Activated CD4-positive, CD25-positive, alpha-beta regulatory T cell treated with anti-CD3 and anti-CD28 coated beads, Interleukin-2, amount 50 U/mL, for 16 hours (primary cell): Measurements from ENCODE around the gene BRWD1.
"Not testable (repeated sequence)": the region's sequence is repeated elsewhere in the genome, so short reads cannot be mapped to it uniquely, and the experiment has no call there.

Experiments used
- DNase-seq: peaks from one replicate; pipeline ENCODE4 v3.0.0-alpha.2; 2020; ENCODE audit warnings: low read depth, low spot score

Gene BRWD1

DNA sequence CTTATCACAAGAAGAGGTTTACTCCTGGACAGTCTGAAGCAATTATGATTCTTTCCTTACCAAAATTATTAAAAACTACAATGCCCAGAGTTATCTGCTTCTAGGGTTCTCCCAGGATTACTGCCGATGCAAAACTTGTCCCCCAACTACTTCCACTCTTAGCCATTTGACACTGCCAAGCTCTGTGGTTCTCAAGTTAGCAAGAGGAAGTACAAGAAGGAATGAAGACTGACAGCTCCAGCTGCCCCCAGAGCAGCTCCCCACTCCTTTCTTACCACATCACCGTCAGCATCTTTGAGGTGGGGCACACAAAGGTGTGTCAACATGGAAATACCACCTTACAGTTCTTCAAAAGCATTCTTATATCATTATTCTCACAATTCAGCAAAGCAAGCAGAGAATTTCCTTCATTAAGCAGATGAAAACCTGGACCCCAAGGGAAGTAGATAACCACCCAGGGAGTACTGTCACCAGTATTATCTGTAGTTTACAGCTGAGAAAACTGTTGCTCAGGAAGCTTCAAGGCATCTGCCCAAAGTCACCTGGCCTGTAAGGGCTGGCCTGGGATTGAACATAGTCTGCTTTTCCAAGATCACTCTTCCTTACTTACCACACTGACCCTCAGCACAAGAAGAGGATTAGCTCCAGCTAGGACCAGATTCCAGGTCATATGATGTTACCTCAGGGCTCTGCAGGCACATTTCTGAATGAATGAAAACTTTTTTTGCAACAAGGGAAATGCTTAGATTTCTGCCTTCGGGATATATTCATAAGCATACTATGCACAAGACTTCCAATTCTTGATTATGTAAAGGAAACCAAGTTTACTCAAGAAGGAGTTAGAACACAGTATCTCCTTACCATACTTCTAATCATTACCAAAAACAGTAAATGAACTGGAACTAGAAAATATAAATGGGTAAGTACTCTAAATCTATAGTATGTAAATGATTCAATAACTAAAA, 139.4 kb downstream of the BRWD1 start:
- DNase-seq: no peak

DNA sequence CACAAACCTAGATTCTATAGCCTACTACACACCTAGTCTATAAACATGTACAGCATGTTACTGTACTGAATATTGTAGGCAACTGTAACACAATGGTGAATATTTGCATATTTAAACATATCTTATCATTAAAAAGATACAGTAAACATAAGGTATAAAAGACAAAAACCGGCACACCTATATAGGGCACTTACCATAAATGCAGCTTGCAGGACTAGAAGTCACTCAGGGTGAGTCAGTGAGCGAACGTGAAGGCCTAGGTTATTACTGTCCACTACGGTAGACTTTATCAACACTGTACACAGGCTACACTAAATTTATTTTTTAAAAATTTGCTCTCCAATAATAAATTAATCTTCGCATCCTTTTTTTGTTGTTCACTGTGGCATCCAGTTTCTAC, 143.5 kb downstream of the BRWD1 start:
- no peak for DNase-seq

DNA sequence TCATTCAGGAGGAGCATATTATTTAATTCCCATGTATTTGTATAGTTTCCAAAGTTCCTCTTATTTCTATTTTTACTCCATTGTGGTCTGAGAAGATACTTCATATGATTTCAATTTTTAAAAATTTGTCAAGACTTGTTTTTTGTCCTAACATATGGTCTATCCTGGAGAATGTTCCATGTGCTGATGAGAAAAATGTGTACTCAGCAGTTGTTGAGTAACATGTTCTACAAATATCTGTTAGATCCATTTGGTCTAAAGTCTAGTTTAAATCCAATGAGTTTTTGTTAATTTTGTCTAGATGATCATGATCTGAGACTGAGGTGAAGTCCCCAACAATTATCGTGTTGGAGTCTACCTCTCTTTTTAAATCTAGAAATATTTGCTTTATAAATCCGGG, 144.6 kb downstream of the BRWD1 start:
- no peak for DNase-seq

DNA sequence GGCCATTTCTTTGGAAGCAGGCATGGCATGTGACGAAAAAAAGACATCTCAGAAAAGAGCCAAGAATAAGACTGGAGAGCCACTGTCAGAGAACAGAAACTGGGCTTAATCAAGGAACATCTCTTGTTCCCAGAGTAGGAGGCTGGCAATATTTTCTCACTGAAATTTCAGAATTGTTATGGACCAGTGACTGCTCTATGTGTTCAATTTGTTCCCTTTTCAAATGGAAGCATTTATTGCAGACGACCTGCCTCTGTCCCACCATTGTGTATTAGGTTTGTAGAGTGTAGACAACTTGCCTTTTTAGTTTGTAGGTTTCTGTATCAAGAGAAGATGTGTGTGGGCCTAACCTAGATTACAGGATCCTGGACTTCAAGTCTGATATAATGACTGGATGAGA, 148.9 kb downstream of the BRWD1 start:
- DNase-seq: no peak

DNA sequence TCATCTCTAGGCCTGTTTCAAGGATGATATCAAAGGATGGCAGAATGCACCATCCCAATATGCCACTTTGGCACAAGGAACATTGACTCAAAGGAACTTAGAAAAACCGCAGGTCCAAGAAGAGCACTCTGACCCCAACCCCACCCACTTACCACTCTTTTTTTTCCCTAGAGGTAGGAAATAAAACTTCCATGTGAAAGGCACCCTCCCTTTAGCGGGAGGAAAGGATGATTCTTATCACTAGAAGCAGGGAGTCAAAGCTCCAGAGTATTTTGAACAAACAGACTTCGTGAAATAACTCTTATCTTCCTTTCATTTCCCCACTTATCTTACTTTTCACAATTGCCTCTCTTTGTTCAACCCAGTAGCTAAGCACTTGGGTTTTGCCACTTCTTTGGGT, 152.4 kb downstream of the BRWD1 start:
- DNase-seq: no peak

DNA sequence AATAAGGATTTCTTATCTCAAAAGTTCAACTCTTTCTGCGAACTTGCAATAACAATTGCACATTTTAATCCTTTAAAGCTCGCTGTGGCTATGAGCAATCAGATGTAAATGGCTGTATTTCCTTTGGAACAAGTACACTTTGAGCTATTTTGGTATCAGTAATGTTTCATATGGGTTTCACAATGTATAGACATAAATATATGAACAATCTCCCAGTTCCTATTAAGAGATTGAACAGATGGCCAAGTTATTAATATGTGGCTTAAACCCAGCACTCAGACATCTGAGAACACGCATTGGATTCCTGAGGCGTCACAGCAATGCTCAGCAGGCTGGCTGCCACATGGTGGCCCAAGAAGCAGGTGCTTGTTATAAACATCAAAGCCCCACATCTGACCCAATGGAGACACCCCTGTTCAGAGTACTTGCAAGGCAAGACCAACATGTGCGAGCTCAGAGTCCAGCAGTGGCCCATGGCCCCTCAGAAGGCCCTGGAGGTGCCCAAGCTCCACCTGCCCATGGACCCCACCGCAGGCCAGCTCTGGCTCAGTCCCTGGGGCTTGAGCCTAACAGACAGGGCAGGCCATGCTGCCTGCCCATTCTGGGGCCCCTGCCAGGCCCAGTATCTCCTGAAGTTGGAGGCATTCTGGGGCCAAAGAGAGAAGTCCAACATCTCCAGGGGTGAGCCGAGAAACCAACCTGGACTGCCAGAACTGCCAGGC, 153.9 kb downstream of the BRWD1 start:
- no peak for DNase-seq

DNA sequence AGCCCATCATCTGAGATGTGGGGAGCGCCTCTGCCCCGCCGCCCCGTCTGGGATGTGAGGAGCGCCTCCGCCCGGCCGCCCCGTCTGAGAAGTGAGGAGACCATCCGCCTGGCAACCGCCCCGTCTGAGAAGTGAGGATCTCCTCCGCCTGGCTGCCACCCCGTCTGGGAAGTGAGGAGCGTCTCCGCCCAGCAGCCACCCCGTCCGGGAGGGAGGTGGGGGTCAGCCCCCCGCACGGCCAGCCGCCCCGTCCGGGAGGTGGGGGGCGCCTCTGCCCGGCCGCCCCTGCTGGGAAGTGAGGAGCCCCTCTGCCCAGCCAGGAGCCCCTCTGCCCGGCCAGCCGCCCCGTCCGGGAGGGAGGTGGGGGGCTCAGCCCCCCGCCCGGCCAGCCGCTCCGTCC, 156.2 kb downstream of the BRWD1 start:
- DNase-seq: not testable (repeated sequence)

DNA sequence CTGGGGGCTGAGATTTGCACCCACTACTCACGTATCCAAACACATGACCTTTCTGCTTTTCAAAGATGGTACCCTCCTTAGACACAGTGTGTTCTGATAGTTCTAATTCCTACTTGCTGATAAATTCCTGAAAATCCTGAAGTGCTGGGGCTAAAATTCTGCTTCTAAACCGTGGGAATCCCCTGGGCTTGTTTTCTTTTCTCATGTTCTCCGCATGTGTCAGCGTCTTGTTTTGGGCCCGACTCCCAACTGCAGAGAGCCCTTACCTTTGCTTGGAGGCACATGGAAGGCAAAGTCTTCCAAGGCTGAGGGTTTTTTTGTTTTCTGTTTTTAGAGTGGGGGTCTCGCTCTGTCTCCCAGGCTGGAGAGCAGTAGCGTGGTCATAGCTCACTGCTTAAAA, 157.4 kb downstream of the BRWD1 start:
- DNase-seq: no peak

DNA sequence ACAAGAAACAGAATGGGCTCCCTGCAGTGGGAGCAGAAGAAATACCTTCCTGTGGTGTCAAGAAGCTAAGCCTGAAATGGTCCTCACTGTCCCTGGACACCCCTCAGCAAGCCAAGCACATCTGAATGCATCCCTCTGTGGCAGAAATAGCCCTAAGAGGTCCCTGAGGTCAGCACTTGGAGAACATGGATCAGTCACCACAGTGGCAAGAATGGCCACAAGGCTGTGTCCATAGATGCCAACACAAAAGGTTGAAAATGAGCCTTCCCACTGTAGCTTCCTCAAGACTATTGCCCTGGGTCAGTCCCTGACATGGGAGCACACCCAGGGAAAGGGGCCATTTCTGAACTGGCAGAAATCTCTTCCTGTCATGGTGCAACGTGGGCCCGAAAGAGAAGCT, 157.9 kb downstream of the BRWD1 start:
- no peak for DNase-seq

DNA sequence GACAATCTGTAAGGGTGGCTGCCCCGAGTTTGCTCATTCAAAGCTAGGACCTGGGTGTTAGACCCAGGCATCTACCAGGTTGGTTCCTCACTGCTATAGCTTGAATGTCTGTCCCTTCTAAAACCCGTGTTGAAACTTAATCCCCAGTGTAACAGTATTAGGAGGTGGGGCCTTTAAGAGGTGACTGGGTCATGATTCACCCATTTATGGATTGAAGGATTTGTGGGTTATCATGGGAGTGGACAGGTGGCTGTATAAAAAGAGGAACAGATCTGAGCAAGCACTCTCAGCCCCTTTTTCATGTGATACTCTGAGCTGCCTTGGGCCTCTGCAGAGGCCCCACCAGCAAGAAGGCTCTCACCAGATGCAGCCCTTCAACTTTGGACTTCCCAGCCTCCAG, 159.6 kb downstream of the BRWD1 start:
- DNase-seq: no peak

DNA sequence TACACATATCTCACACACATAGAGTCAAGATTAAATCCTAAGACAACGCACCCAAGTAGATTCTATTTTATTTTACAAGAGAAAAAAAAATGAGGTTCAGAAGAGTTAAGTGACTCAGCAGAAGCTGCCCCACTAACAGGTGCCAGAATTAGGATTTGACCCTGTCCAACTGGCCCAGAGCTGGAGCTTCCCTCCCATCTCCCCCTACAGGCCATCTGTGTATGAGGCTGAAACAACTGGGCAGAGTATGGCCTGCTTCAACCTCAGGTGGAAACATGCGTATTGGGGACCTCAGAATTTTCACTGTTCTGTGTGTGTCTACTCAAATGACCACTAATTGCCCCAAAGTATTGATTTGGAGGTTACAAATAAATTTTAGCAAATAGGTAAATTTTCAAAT, 160.1 kb downstream of the BRWD1 start:
- no peak for DNase-seq

DNA sequence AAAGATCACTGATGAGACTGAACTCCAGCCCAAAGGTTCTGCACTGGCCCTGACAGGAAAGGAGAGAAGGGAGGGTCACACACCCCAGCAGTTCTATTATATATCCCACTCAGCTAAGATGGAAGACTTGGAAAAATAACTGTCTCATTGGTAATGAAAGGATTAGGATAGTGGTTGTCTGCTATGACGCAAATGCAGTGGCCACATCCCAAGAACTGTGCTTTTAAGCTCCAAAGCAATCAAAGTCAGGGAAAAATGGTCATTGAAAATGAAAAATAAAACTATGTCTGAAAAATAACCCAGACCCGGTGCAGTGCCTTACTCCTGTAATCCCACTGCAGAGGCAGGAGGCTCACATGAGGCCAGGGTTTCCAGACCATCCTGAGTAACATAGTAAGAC, 161.2 kb downstream of the BRWD1 start:
- no peak for DNase-seq

DNA sequence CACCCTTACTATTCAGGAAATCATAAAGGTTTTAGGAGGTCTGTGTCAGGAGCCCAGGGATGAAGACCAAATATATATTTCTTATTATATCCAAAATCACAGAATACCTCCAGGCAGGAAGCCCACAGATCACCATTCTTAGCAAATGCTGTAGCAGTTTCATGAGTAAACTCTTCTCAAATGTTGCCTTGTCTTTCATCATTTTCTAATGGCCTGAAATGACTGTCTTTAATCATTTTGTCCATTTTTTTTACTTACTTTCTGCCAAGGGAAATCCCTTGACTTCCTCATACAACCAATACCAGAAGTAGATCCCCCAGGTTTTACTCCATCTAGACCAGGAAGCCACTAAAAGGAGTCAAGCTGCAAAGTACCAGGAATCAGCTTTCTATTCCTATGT, 162.6 kb downstream of the BRWD1 start:
- DNase-seq: no peak

DNA sequence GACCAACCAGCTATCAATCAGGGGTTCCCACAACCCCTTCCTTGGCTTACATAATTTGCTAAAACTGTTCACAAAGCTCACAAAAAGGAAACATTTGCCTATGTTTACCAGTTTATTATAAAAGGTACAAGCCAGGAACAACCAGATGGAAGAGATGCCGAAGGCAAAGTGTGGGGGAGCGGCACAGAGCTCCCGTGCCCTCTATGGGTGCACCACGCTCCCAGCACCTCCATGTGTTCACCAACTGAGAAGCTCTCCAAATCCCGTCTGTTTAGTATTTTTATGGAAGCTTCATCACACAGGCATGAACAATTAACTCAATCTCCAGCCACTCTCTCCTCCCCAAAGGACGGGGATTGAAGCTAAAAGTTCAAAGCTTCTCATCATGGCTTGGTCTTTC, 163.1 kb downstream of the BRWD1 start:
- DNase-seq: no peak

DNA sequence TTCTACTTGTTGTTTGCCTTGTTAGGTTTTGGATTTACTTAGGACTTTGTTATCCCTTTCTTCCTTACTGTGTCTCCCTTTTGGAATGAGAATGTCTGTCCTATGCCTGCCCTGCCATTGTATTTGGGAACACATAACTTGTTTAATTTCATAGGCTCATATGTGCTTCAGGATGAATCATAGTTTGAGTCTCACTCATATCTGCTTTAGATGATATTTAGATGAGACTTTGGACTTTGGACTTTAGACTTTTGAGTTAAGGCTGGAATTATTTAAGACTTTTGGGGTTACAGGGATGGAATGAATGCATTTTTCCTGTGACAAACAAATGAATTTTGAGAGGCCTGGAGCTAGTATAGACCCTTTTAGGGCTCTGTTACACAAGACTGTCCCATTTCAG, 163.6 kb downstream of the BRWD1 start:
- no peak for DNase-seq

DNA sequence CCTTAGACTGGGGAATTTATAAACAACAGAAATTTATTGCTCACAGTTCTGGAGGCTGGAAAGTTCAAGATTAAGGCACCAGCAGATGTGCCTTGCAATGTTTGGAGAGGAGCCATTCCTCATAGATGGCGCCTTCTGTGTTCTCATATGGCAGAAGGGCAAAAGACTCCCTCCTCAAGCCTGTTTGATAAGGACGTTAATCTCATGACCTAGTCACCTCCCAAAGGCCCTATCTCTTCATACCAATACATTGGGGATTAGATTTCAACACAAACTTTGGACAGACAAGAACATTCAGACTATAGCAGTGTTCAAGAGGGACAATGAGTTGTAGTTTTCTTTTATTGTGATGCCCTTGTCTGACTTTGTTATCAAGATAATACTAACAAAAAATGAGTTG, 164.5 kb downstream of the BRWD1 start:
- no peak for DNase-seq

DNA sequence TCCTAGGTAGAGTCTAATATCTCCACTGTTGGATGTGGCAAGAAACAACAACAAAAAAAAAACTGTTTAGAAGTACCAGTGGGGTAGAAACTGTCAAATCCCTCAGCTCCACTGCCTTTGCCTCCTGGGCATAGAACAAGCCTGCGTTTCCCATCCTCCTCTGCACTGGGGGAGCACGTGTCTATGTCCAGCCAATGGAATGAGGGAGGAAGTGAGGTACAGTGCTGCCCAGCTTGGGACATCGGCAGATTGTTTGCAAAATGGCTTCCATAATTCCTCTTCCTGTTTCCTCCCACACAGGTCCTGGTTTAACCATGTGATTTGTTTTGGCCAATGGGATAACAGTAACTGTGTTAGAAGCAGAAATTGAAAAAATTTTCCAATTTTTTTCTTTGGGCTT, 169.2 kb downstream of the BRWD1 start:
- no peak for DNase-seq

DNA sequence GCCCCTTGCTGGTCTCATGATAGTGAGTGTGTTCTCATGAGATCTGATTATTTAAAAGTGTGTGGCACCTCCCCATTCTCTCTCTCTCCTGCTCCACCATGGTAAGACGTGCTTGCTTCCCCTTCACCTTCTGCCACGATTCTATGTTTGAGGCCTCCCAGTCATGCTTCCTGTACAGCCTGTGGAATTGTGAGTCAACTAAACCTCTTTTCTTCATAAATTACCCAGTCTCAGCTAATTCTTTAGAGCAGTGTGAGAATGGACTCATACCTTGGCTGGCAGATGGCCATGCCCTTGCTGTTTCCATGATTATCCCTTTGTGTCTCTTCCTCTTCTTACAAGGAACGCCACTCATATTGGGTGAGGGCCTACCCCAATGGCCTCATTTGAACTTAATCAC, 170.5 kb downstream of the BRWD1 start:
- no peak for DNase-seq

DNA sequence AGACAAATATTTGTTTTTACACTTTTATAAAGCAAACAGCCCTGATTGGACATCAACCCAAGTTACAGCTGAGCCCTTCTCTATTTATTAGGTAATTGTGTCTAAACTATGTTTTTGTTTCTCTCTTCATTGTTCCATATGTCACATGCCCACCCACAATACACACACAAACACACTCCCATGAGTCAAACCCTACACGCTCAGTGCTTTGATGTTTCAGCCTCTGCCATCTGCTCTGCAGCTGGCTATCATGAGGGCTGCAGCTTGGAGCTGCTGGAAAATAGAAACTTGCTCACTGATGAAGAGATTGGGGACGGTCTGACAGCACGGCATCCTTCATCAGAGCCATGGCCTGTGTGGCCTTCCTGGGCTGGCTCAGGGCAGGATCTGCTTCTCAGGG, 171.9 kb downstream of the BRWD1 start:
- DNase-seq: no peak

DNA sequence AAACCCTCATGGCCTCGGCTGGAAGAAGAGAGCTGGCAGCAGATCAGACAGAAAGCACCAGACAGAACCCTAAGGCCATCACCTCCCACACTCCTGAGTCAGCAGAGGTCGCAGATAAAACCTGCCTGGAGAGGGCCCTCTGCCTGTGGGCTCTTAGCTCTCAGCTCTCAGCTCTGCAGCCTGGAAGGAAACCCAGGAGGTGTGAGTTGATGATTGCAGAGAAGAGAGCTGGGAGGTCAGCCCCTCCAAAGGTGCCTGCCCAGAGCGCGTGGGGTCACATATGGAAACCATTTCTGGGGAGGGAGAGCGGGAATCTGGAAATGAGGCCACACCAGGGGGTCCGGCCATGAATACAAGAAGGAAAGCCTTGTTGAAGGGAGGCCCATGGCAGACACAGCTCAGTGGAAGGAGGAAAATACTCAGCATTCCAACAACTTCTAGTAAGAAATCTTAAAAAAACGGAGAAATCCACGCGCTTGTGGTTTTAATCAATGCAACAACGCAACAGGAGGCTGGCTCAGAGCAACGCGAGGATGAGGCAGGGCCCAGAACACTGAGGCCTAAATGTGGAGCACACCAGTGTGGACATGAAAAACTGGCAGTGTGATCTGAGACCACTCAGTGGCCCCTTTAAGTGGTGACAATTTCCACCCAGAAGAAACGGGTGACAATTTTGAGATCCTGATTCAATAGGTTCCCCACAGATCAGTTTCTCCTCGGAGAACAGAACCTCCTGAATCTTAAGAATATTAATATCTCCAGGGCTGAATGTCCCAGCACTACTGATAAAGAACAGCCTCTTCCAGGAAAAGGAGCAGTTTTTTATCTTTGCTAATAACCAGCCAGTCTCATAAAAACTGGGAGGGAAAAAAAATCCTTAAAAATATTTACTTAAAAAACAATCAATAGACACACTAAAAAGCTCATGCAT, 175.9 kb downstream of the BRWD1 start:
- DNase-seq: no peak

DNA sequence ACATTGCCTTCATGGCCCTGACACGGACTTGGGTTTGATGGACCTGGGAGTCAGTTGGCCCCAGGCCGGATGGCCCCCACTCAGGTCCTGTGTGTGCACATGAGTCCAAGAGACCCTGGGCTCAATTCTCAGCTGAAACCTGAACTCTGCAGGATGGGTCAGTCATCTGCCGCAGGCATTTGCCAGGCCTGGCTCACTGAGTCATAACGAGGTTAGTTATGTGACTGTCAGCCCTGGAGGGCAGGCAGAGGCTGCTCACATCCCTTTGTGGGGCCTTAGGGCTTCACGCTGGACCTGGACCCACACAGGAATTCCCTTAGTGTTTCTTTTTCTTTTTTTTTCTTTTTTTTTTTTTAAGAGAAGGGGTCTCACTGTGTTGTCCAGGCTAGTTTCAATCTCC, 176.7 kb downstream of the BRWD1 start:
- DNase-seq: no peak

DNA sequence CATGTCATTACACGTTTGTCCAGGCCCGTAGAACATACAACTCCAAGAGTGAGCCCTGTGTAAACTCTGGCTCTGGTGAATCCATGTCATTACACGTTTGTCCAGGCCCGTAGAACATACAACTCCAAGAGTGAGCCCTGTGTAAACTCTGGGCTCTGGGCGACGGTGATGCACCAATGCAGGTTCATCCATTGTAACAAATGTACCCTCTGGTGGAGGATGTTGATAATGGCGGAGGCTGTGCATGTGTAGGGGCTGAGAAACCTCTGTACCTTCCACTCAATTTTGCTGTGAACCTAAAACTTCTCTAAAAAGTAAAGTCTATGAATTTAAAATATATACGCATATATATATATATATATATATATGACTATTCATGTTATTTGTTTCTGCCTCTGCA, 177.3 kb downstream of the BRWD1 start:
- not testable (repeated sequence) for DNase-seq
